Measurements from ENCODE around the gene WBP11.

Gene WBP11

DNA sequence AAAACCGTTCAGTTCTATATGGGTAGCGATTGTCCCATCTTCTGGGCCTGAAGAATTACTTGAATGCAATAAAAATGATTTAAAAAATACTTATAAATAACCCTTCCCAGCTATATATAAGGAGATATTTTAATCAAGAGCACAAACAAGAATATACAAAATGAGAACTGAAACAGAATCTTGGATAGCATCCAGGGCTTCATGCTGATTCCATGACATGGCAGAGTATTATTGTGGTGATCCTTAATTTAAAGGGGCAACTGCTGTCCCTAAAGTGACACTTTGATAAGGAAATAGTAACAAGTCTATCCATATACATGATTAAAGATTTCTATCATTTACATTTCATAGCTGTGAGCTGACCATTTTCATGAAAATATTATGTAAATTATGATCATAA, 18.8 kb downstream of the WBP11 start:
- H3K4me3 ChIP-seq (replicated peaks; ENCODE audit: insufficient read depth, low read length): no peak overlapping the region
- DNase-seq (ENCODE audit: low read depth in 1 of 2, low spot score in 1 of 2): no peak
- H3K27me3 ChIP-seq (ENCODE audit: insufficient read depth, poor library complexity, severe bottlenecking): no peaks in the 10 kb centered on the region
- no peak for TF ChIP-seq SPI1 (IDR thresholded peaks at IDR 0.05; ENCODE audit: borderline replicate concordance, low read depth)
- TF ChIP-seq, protein P1, sequence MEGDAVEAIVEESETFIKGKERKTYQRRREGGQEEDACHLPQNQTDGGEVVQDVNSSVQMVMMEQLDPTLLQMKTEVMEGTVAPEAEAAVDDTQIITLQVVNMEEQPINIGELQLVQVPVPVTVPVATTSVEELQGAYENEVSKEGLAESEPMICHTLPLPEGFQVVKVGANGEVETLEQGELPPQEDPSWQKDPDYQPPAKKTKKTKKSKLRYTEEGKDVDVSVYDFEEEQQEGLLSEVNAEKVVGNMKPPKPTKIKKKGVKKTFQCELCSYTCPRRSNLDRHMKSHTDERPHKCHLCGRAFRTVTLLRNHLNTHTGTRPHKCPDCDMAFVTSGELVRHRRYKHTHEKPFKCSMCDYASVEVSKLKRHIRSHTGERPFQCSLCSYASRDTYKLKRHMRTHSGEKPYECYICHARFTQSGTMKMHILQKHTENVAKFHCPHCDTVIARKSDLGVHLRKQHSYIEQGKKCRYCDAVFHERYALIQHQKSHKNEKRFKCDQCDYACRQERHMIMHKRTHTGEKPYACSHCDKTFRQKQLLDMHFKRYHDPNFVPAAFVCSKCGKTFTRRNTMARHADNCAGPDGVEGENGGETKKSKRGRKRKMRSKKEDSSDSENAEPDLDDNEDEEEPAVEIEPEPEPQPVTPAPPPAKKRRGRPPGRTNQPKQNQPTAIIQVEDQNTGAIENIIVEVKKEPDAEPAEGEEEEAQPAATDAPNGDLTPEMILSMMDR (IDR thresholded peaks at IDR 0.05; ENCODE audit: insufficient read depth, low read length): no peak
- TF ChIP-seq, protein P2, sequence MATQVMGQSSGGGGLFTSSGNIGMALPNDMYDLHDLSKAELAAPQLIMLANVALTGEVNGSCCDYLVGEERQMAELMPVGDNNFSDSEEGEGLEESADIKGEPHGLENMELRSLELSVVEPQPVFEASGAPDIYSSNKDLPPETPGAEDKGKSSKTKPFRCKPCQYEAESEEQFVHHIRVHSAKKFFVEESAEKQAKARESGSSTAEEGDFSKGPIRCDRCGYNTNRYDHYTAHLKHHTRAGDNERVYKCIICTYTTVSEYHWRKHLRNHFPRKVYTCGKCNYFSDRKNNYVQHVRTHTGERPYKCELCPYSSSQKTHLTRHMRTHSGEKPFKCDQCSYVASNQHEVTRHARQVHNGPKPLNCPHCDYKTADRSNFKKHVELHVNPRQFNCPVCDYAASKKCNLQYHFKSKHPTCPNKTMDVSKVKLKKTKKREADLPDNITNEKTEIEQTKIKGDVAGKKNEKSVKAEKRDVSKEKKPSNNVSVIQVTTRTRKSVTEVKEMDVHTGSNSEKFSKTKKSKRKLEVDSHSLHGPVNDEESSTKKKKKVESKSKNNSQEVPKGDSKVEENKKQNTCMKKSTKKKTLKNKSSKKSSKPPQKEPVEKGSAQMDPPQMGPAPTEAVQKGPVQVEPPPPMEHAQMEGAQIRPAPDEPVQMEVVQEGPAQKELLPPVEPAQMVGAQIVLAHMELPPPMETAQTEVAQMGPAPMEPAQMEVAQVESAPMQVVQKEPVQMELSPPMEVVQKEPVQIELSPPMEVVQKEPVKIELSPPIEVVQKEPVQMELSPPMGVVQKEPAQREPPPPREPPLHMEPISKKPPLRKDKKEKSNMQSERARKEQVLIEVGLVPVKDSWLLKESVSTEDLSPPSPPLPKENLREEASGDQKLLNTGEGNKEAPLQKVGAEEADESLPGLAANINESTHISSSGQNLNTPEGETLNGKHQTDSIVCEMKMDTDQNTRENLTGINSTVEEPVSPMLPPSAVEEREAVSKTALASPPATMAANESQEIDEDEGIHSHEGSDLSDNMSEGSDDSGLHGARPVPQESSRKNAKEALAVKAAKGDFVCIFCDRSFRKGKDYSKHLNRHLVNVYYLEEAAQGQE (IDR thresholded peaks at IDR 0.05; ENCODE audit: insufficient replicate concordance, low read depth): no peak
- no peak for TF ChIP-seq POLR2AphosphoS5 (IDR thresholded peaks at IDR 0.05; ENCODE audit: low read depth)
- TF ChIP-seq GABPA (IDR thresholded peaks at IDR 0.05; ENCODE audit: low read depth): no peak
- no peak overlapping the region for H3K27ac ChIP-seq (replicated peaks)

DNA sequence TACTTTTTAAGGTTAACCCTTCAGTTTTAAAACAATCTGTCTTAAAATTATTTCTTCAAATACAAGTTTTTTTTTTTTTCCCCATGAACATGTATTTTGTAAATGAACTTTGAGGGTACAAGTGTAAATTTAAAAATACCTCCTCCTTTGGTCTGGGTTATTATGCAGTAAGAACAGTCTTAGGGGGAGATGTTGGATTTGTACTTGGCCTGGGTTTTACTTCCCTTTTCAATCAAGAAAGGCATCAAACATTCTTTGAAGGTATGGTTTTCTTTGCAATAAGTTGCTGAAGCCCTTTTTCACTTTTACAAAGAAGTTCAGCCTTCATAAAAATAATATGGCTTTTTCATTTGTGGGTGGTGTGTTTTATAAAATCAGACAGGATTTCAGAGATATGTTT, 20.5 kb downstream of the WBP11 start:
- no peak overlapping the region for H3K4me3 ChIP-seq (replicated peaks; ENCODE audit: insufficient read depth, low read length)
- no peak overlapping the region for H3K27ac ChIP-seq (replicated peaks)
- no peak for DNase-seq (ENCODE audit: low read depth in 1 of 2, low spot score in 1 of 2)
- H3K27me3 ChIP-seq (ENCODE audit: insufficient read depth, poor library complexity, severe bottlenecking): no peaks in the 10 kb centered on the region
- TF ChIP-seq POLR2AphosphoS5 (IDR thresholded peaks at IDR 0.05; ENCODE audit: low read depth): no peak
- TF ChIP-seq GABPA (IDR thresholded peaks at IDR 0.05; ENCODE audit: low read depth): no peak
- TF ChIP-seq, protein P2 (IDR thresholded peaks at IDR 0.05; ENCODE audit: insufficient replicate concordance, low read depth): no peak
- no peak for TF ChIP-seq SPI1 (IDR thresholded peaks at IDR 0.05; ENCODE audit: borderline replicate concordance, low read depth)
- TF ChIP-seq, protein P1 (IDR thresholded peaks at IDR 0.05; ENCODE audit: insufficient read depth, low read length): no peak

DNA sequence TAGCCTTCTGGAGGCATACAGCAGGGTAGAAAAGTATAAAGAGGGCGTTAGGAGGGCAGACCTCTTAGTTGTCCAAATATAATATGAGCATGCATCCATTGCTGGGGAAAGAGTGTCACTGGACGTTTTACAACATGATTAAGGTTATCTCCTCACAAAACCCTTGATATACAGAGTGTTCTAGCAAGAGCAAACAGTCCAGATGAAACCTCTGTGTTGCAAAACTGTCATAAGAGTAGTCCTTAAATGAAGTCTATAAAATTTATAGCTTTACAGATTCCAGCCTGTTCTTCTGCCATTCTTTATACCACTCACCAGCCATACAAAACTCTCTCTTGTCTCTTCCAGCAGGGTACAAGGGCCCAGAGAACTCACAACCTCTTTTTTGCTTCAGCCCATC, 21.7 kb downstream of the WBP11 start:
- Histone ChIP-seq H3K27me3 (ENCODE audit: insufficient read depth, poor library complexity, severe bottlenecking) (no peaks in the 10 kb centered on the region), H3K27ac (replicated peaks) (no peak overlapping the region), H3K4me3 (replicated peaks; ENCODE audit: insufficient read depth, low read length) (no peak overlapping the region)
- TF ChIP-seq, protein P1 (IDR thresholded peaks at IDR 0.05; ENCODE audit: insufficient read depth, low read length): no peak
- TF ChIP-seq GABPA (IDR thresholded peaks at IDR 0.05; ENCODE audit: low read depth): no peak
- TF ChIP-seq, protein P2 (IDR thresholded peaks at IDR 0.05; ENCODE audit: insufficient replicate concordance, low read depth): no peak
- TF ChIP-seq POLR2AphosphoS5 (IDR thresholded peaks at IDR 0.05; ENCODE audit: low read depth): no peak
- TF ChIP-seq SPI1 (IDR thresholded peaks at IDR 0.05; ENCODE audit: borderline replicate concordance, low read depth): no peak
- no peak for DNase-seq (ENCODE audit: low read depth in 1 of 2, low spot score in 1 of 2)

Measured in HL-60 (cell line).